Sigmoid colon (tissue), 4 donors: ENCODE measurements around the gene DCLK2.

ENCODE experiments used
- EP300 ChIP-seq, 4 donors: sonication (generic); formaldehyde crosslinking; IDR thresholded peaks; one replicate each; pipeline ENCODE4 v1.6.1; 2017; ENCODE audit warnings: antibody characterized with exemption in 4 of 4
- POLR2A ChIP-seq, 2 donors: fragments of 450-650 bp; IDR thresholded peaks; one replicate each; pipeline ENCODE4 v1.6.1; 2016; ENCODE audit warnings: antibody characterized with exemption in 2 of 2, mild to moderate bottlenecking in 2 of 2, moderate library complexity in 2 of 2
- POLR2AphosphoS5 ChIP-seq, 4 donors: sonication (generic); formaldehyde crosslinking; IDR thresholded peaks; one replicate each; pipeline ENCODE4 v1.6.1; 2017; ENCODE audit warnings: antibody characterized with exemption in 4 of 4
- TF ChIP-seq, protein P1 (sequence below), 4 experiments: fragments of 450-650 bp in 3 of 4; fragments of 200-600 bp in 1 of 4; IDR thresholded peaks; one replicate each; pipeline ENCODE4 v1.5.1; 2016 to 2019; ENCODE audit warnings: antibody characterized with exemption in 4 of 4, mild to moderate bottlenecking in 3 of 4, moderate library complexity in 2 of 4

DNA sequence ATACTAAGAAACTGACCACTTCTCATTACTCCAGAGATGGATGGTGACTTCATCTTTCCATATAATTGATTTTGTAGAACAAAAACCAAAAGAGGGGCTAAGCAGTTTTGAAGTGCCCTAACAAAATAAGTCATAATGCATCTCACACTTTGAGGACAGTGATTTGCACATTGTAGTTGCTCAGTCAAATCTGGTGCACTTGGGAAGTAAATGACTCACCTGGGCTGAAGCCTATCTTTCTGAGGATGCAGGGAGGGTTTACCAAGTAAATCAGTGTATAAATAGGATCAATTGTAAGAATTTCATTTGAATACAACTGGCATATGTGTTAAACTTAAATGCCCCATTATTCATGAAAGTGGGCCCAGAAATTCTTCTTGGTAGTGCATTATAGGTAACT is 134.2 kb downstream of the DCLK2 start:
- TF ChIP-seq POLR2AphosphoS5 (IDR thresholded peaks at IDR 0.05) (no peak), POLR2A (IDR thresholded peaks at IDR 0.05) (no peak), EP300 (IDR thresholded peaks at IDR 0.05) (no peak)
- TF ChIP-seq, protein P1, sequence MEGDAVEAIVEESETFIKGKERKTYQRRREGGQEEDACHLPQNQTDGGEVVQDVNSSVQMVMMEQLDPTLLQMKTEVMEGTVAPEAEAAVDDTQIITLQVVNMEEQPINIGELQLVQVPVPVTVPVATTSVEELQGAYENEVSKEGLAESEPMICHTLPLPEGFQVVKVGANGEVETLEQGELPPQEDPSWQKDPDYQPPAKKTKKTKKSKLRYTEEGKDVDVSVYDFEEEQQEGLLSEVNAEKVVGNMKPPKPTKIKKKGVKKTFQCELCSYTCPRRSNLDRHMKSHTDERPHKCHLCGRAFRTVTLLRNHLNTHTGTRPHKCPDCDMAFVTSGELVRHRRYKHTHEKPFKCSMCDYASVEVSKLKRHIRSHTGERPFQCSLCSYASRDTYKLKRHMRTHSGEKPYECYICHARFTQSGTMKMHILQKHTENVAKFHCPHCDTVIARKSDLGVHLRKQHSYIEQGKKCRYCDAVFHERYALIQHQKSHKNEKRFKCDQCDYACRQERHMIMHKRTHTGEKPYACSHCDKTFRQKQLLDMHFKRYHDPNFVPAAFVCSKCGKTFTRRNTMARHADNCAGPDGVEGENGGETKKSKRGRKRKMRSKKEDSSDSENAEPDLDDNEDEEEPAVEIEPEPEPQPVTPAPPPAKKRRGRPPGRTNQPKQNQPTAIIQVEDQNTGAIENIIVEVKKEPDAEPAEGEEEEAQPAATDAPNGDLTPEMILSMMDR (IDR thresholded peaks at IDR 0.05) = no peak
